Activated CD8-positive, alpha-beta T cell treated with anti-CD3 and anti-CD28 coated beads for 36 hours (primary cell): ENCODE results near the gene MYPOP. TPM values are rescaled to one million over a fixed set of nuclear protein-coding genes. Genes with fewer than 3 reads are reported as not detected.

Source experiments
- ATAC-seq: fragments of 200-7000 bp; cut with Tn5 transposase; one replicate; pipeline ENCODE4 v1.10.0; 2021; ENCODE audit warnings: mild to moderate bottlenecking, moderate library complexity
- CTCF ChIA-PET: fragments of 350-600 bp; sonication (Branson Sonifier 250); formaldehyde crosslinking; loops from one replicate; lab custom pipeline; 2021; ENCODE audit warnings: antibody characterized with exemption; lab: Charles Lee
- POLR2A ChIA-PET: fragments of 350-600 bp; sonication (Branson Sonifier 250); formaldehyde crosslinking; loops from one replicate; lab custom pipeline; 2021; ENCODE audit warnings: antibody characterized with exemption; lab: Charles Lee
- DNase-seq: peaks from one replicate; pipeline ENCODE4 v3.0.0-alpha.2; 2020
- H3K27ac Mint-ChIP-seq: one replicate; pipeline ENCODE4 v1.8.0; 2021; ENCODE audit warnings: mild to moderate bottlenecking, mixed read lengths
- H3K27me3 Mint-ChIP-seq: one replicate; pipeline ENCODE4 v1.8.0; 2021; ENCODE audit warnings: mixed read lengths
- H3K36me3 Mint-ChIP-seq: one replicate; pipeline ENCODE4 v1.8.0; 2021; ENCODE audit warnings: low read depth, mixed read lengths
- H3K4me1 Mint-ChIP-seq: one replicate; pipeline ENCODE4 v1.8.0; 2021; ENCODE audit warnings: low read depth, mixed read lengths
- H3K4me3 Mint-ChIP-seq: one replicate; pipeline ENCODE4 v1.8.0; 2021; ENCODE audit warnings: mild to moderate bottlenecking, moderate library complexity, mixed read lengths
- H3K9me3 Mint-ChIP-seq: one replicate; pipeline ENCODE4 v1.8.0; 2021; ENCODE audit warnings: mixed read lengths
- intact Hi-C: fragments of 100-400 bp; cut with micrococcal nuclease; formaldehyde crosslinking; loops from one replicate; pipeline ENCODE4 v1.10.0; 2022
- total RNA-seq, 2 experiments: library from RNA; stranded (reverse); gene quantifications; one replicate each; pipeline ENCODE4 v1.2.3, GENCODE V29; 2021
- TF ChIP-seq, protein P1 (sequence below): fragments of 200-600 bp; IDR thresholded peaks from one replicate; pipeline ENCODE4 v1.8.0; 2022; ENCODE audit warnings: antibody characterized with exemption, mild to moderate bottlenecking

The MYPOP gene
- total RNA-seq, 2 experiments from 2014 or later = 4.1 to 5.0 TPM

DNA sequence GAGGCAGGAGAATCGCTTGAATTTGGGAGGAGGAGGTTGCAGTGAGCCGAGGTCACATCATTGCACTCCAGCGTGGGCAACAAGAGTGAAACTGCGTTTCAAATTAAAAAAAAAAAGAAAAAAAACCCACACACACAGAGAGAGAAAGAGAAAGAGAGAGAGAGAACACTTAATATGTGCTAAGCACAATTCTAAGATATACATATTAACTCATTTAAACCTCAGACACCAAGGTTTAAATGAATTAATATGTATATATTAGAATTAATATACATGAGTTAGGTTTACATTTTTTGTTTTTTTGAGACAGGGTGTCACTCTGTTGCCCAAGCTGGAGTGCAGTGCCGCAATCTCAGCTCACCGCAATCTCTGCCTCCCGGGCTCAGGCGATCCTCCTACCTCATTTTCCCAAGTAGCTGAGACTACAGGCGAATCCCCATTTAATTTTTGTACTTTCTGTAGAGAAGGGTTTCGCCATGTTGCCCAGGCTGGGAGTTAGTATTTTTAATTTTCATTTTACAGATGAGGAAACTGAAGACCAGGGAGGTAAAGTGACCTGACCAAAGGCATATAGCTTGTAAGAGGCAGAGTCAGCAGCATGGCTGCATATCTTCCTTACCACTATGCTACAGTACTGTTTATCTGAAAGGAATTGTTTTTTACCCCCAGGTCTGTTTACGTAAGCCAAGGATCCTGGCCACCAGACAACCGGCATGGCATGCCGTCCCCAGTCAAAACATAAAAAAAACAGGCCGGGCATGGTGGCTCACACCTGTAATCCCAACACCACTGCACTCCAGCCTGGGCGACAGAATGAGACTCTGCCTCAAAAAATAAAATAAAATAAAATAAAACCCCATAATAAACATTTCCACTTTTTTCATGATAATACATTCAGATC, 41.8 kb downstream of the MYPOP start:
- CTCF ChIA-PET = interaction anchor here (0.8 to 1.5 kb wide), 3 partner anchors 26 to 91 kb away, joined by 3 to 6 read pairs (median 4); partner anchors contain the start of gene SIX5
- TF ChIP-seq, protein P1, sequence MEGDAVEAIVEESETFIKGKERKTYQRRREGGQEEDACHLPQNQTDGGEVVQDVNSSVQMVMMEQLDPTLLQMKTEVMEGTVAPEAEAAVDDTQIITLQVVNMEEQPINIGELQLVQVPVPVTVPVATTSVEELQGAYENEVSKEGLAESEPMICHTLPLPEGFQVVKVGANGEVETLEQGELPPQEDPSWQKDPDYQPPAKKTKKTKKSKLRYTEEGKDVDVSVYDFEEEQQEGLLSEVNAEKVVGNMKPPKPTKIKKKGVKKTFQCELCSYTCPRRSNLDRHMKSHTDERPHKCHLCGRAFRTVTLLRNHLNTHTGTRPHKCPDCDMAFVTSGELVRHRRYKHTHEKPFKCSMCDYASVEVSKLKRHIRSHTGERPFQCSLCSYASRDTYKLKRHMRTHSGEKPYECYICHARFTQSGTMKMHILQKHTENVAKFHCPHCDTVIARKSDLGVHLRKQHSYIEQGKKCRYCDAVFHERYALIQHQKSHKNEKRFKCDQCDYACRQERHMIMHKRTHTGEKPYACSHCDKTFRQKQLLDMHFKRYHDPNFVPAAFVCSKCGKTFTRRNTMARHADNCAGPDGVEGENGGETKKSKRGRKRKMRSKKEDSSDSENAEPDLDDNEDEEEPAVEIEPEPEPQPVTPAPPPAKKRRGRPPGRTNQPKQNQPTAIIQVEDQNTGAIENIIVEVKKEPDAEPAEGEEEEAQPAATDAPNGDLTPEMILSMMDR = no peak
- ATAC-seq = no peak
- peaks cover 25% of the 10 kb centered on the region for H3K4me1 Mint-ChIP-seq
- H3K9me3 Mint-ChIP-seq = no peaks in the 10 kb centered on the region
- intact Hi-C loops = no loop called here
- peaks cover 22% of the 10 kb centered on the region for H3K27me3 Mint-ChIP-seq
- POLR2A ChIA-PET = interaction anchor here (0.6 kb wide), 1 partner anchor 26 kb away, joined by 4 read pairs; no protein-coding TSS in a partner anchor
- peak overlapping the region; percentile 68 for H3K27ac Mint-ChIP-seq
- H3K36me3 Mint-ChIP-seq = peaks cover 17% of the 10 kb centered on the region
- H3K4me3 Mint-ChIP-seq = peak overlapping the region; percentile 85
- no peak for DNase-seq

DNA sequence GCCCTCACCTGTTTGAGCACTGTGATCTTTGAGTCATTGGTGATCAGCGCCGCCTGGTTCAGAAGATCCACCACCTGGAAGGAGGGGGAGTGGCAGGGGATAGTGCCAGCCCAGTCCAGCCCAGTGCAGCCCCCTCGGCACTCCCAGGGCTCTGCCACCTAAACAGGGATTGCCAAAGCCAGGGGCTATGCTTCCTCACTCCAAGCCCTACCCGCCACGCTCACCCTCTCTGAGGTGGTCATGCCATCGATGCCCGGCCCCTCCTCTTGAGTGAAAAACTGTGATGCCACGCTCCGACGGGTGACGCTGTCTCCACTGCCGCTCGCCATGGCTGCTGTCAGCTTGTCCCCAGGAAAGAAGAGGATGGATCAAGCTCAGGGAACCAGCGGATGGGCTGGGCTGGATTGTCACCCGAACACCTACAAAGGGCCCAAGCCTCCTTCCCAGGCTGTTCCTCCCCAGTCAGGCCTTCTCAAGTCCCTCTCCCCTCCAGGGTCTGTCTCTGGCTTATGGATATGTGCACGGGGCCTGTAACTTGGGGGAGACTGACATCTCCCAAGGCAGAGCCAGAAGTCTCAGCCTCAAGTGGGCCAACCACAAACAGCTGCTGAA, 48.1 kb downstream of the MYPOP start:
- Mint-ChIP-seq H3K4me1 (peaks cover 7% of the 10 kb centered on the region), H3K27ac (no peak overlapping the region), H3K9me3 (no peaks in the 10 kb centered on the region), H3K4me3 (no peak overlapping the region), H3K27me3 (no peaks in the 10 kb centered on the region), H3K36me3 (peaks cover 36% of the 10 kb centered on the region)
- ATAC-seq (no peak), DNase-seq (no peak)
- ChIA-PET POLR2A (interaction anchor here (0.6 to 1.2 kb wide), 2 partner anchors 30 to 369 kb away, joined by 4 read pairs; no protein-coding TSS in a partner anchor), CTCF (interaction anchor here (1.0 to 1.5 kb wide), 2 partner anchors 37 kb away, joined by 4 to 8 read pairs; no protein-coding TSS in a partner anchor)
- TF ChIP-seq, protein P1 = no peak
- intact Hi-C loops = no loop called here

DNA sequence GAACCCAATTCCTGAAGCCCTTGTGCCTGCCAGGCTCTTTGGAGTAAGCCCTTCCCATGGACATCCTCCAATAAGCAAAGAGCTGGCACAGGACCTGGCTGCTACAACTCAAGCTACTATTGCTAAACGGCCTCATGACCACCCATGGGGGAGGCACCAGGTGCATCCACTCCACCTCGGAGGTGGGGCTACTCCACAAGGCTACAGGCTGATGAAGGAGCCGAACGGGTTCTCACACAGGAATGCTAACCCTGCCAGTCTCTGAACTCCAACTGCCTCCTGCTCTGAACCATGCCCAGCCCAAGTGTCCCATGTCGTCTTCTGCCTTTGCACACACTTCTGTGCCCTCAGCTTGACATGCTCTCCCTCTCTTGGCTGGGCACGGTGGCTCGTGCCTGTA, 49.4 kb downstream of the MYPOP start:
- Mint-ChIP-seq H3K4me1 (peaks cover under 1% of the 10 kb centered on the region), H3K27me3 (no peaks in the 10 kb centered on the region), H3K9me3 (no peaks in the 10 kb centered on the region), H3K36me3 (peaks cover 39% of the 10 kb centered on the region), H3K27ac (no peak overlapping the region), H3K4me3 (no peak overlapping the region)
- TF ChIP-seq, protein P1 = no peak
- intact Hi-C loops = no loop called here
- ChIA-PET POLR2A (interaction anchor here (1.5 kb wide), 1 partner anchor 28 kb away, joined by 4 read pairs; no protein-coding TSS in a partner anchor), CTCF (interaction anchor here (1.0 kb wide), 1 partner anchor 36 kb away, joined by 4 read pairs; no protein-coding TSS in a partner anchor)
- ATAC-seq (no peak), DNase-seq (no peak)

DNA sequence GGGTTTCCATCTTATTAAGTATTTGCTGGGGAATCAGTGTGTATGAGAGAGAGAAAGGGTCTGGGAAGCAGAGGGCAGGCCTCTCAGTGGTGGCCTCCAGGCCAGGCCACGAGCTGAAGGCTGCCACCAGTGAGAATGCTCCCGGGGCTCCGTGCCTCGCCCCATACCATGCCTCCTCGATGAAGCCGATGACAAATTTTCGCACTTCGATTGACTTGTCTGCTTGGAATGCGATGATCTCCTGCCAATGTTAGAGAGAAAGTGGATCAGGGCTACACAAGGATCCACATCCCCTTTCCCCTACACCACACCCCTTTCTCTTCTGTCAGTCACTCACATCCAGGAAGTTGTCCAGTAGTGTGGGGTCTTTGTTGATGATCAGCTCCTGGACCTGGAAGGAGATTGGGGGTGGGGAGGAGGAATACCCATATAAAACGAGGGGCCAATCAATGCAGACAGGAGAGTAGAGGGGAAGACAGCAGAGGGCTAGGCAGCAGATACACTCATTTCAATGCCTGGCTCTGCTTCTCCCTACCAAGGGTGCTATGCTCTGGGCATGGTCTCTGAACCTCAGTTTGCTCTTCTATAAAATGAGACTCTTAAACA, 50.2 kb downstream of the MYPOP start:
- Mint-ChIP-seq H3K4me1 (no peaks in the 10 kb centered on the region), H3K27me3 (no peaks in the 10 kb centered on the region), H3K9me3 (no peaks in the 10 kb centered on the region), H3K36me3 (peaks cover 44% of the 10 kb centered on the region), H3K27ac (no peak overlapping the region), H3K4me3 (no peak overlapping the region)
- intact Hi-C loops = no loop called here
- no peak for DNase-seq
- POLR2A ChIA-PET = interaction anchor here (1.5 kb wide), 1 partner anchor 27 kb away, joined by 4 read pairs; no protein-coding TSS in a partner anchor
- no peak for ATAC-seq
- CTCF ChIA-PET = no interaction called here
- TF ChIP-seq, protein P1 = no peak
